Superior temporal gyrus (tissue), 1 donor: ENCODE measurements around the gene KIRREL2.
A peak's percentile ranks its signal among the peaks of the same experiment; 100 is the strongest.
"Not testable (repeated sequence)": the region's sequence is repeated elsewhere in the genome, so short reads cannot be mapped to it uniquely, and the experiment has no call there.

Experiments used
- DNase-seq: peaks from one replicate; pipeline ENCODE4 v3.0.0-alpha.2; 2016; ENCODE audit errors: extremely low spot score

The KIRREL2 gene

GRCh38 chr19:35856546-35857149 is at the start of gene KIRREL2:
Gene KIRREL2 (plus strand): TSS chr19:35856911. CDS start chr19:35857120, 209 bp downstream.
- DNase-seq, result no peak

GRCh38 chr19:35807633-35808032 is 49.1 kb upstream of the KIRREL2 start:
- no peak for DNase-seq

GRCh38 chr19:35811317-35812219 is 45.1 kb upstream of the KIRREL2 start:
- no peak for DNase-seq

GRCh38 chr19:35812220-35813042 is 44.3 kb upstream of the KIRREL2 start, which contains the start of gene PRODH2:
Gene PRODH2 (minus strand): TSS chr19:35812845. CDS start chr19:35812805, 40 bp downstream.
- no peak for DNase-seq

- DNase-seq, result no peak
Observed at GRCh38 chr19:35813043-35813890, 43.4 kb upstream of the KIRREL2 start.

- no peak for DNase-seq
Observed at GRCh38 chr19:35816262-35816661, 40.4 kb upstream of the KIRREL2 start.

GRCh38 chr19:35816846-35817245 is 39.9 kb upstream of the KIRREL2 start:
- DNase-seq, result no peak

GRCh38 chr19:35818445-35818844 is 38.3 kb upstream of the KIRREL2 start:
- no peak for DNase-seq

- DNase-seq, result no peak
Observed at GRCh38 chr19:35822579-35822978, 34.1 kb upstream of the KIRREL2 start.

- no peak for DNase-seq
Observed at GRCh38 chr19:35824150-35824549, 32.6 kb upstream of the KIRREL2 start.

- DNase-seq, result peak; percentile 59
Observed at GRCh38 chr19:35828692-35829301, 27.9 kb upstream of the KIRREL2 start.

GRCh38 chr19:35830986-35831385 is 25.7 kb upstream of the KIRREL2 start:
- no peak for DNase-seq

GRCh38 chr19:35832054-35832453 is 24.7 kb upstream of the KIRREL2 start:
- DNase-seq, result no peak

- no peak for DNase-seq
Observed at GRCh38 chr19:35833972-35834371, 22.7 kb upstream of the KIRREL2 start.

GRCh38 chr19:35836096-35836495 is 20.6 kb upstream of the KIRREL2 start:
- DNase-seq, result not testable (repeated sequence)

GRCh38 chr19:35841961-35842595 is 14.6 kb upstream of the KIRREL2 start:
- no peak for DNase-seq

- no peak for DNase-seq
Observed at GRCh38 chr19:35842666-35843272, 13.9 kb upstream of the KIRREL2 start.

- no peak for DNase-seq
Observed at GRCh38 chr19:35843676-35844481, 12.8 kb upstream of the KIRREL2 start.
